Body of pancreas (tissue), 4 donors: ENCODE measurements around the gene LITAFD.

Experiments
- POLR2A ChIP-seq, 3 donors: fragments of 450-650 bp; IDR thresholded peaks; one replicate each; pipeline ENCODE4 v1.6.1; 2016; ENCODE audit warnings: antibody characterized with exemption in 3 of 3, mild to moderate bottlenecking in 2 of 3
- TF ChIP-seq, protein P1 (sequence below), 7 experiments: fragments of 450-650 bp in 4 of 7; fragments of 200-600 bp in 3 of 7; sonication (generic) in 3 of 7; IDR thresholded peaks; one replicate each; pipeline ENCODE4 v1.5.1; 2016 to 2019; ENCODE audit warnings: antibody characterized with exemption in 7 of 7

GRCh38 chr16:8925455-8925854 is 43.3 kb downstream of the LITAFD start:
- TF ChIP-seq, protein P1, sequence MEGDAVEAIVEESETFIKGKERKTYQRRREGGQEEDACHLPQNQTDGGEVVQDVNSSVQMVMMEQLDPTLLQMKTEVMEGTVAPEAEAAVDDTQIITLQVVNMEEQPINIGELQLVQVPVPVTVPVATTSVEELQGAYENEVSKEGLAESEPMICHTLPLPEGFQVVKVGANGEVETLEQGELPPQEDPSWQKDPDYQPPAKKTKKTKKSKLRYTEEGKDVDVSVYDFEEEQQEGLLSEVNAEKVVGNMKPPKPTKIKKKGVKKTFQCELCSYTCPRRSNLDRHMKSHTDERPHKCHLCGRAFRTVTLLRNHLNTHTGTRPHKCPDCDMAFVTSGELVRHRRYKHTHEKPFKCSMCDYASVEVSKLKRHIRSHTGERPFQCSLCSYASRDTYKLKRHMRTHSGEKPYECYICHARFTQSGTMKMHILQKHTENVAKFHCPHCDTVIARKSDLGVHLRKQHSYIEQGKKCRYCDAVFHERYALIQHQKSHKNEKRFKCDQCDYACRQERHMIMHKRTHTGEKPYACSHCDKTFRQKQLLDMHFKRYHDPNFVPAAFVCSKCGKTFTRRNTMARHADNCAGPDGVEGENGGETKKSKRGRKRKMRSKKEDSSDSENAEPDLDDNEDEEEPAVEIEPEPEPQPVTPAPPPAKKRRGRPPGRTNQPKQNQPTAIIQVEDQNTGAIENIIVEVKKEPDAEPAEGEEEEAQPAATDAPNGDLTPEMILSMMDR (IDR thresholded peaks at IDR 0.05) = no peak
- TF ChIP-seq POLR2A (IDR thresholded peaks at IDR 0.05) = no peak
